Pulmonary artery endothelial cell (primary cell): Measurements from ENCODE around the gene TMED6. TPM values are rescaled to one million over a fixed set of nuclear protein-coding genes. Genes with fewer than 3 reads are reported as not detected.
"Not testable (repeated sequence)": the region's sequence is repeated elsewhere in the genome, so short reads cannot be mapped to it uniquely, and the experiment has no call there.

ENCODE experiments used
- DNase-seq: peaks from one replicate; pipeline ENCODE4 v3.0.0-alpha.2; 2011; ENCODE audit warnings: low read depth, low spot score
- total RNA-seq: library from RNA; depleted of rRNA; stranded (reverse); fragments of >200 nt; gene quantifications from 2 replicates; pipeline ENCODE4 v1.2.3, GENCODE V29; 2014

The TMED6 gene
- total RNA-seq, 1 donor from 2014 or later = 0.13 TPM

- not testable (repeated sequence) for DNase-seq
Observed at GRCh38 chr16:69360070-69360469, 8.5 kb upstream of the TMED6 start.

GRCh38 chr16:69350536-69351133 is 951 bp downstream of the TMED6 start:
- no peak for DNase-seq

- no peak for DNase-seq
Observed at GRCh38 chr16:69349536-69349935, 2.0 kb downstream of the TMED6 start.

- DNase-seq = no peak
Observed at GRCh38 chr16:69348222-69348621, 3.4 kb downstream of the TMED6 start.

- no peak for DNase-seq
Observed at GRCh38 chr16:69346683-69347082, 4.9 kb downstream of the TMED6 start.

GRCh38 chr16:69345923-69346322 is 5.7 kb downstream of the TMED6 start:
- DNase-seq = no peak

- DNase-seq = no peak
Observed at GRCh38 chr16:69344171-69344570, 7.4 kb downstream of the TMED6 start.

GRCh38 chr16:69340095-69340644 is 11.4 kb downstream of the TMED6 start:
- no peak for DNase-seq

- DNase-seq = peak; percentile 96
Observed at GRCh38 chr16:69339289-69340094, 12.1 kb downstream of the TMED6 start, which contains the start of the genes COG8 and NIP7. Gene COG8, minus strand, starts transcription at chr16:69339564. Its CDS starts 12 bp downstream, at chr16:69339552. Gene NIP7, plus strand, starts transcription at chr16:69339772. Its CDS starts 58 bp downstream, at chr16:69339830.

- DNase-seq = no peak
Observed at GRCh38 chr16:69338557-69339288, 12.9 kb downstream of the TMED6 start.

GRCh38 chr16:69334696-69335095 is 16.9 kb downstream of the TMED6 start:
- DNase-seq = no peak

GRCh38 chr16:69330286-69331109 is 21.1 kb downstream of the TMED6 start, which contains the start of gene PDF:
Gene PDF, minus strand, starts transcription at chr16:69330588. Its CDS starts 18 bp downstream, at chr16:69330570.
- peak; percentile 77 for DNase-seq

- no peak for DNase-seq
Observed at GRCh38 chr16:69329369-69330285, 22.0 kb downstream of the TMED6 start.

- DNase-seq = peak; percentile 26
Observed at GRCh38 chr16:69328854-69329316, 22.7 kb downstream of the TMED6 start.

GRCh38 chr16:69327585-69328310 is 23.8 kb downstream of the TMED6 start:
- DNase-seq = no peak

- DNase-seq = no peak
Observed at GRCh38 chr16:69326172-69326873, 25.3 kb downstream of the TMED6 start.

GRCh38 chr16:69325784-69326171 is 25.8 kb downstream of the TMED6 start:
- DNase-seq = no peak

- no peak for DNase-seq
Observed at GRCh38 chr16:69324585-69325253, 26.9 kb downstream of the TMED6 start.
